Measurements from ENCODE around the gene MBD5. TPM values are rescaled to one million over a fixed set of nuclear protein-coding genes. Genes with fewer than 3 reads are reported as not detected.

The MBD5 gene
- total RNA-seq, 1 experiment from 2014 or later: 7.0 TPM

DNA sequence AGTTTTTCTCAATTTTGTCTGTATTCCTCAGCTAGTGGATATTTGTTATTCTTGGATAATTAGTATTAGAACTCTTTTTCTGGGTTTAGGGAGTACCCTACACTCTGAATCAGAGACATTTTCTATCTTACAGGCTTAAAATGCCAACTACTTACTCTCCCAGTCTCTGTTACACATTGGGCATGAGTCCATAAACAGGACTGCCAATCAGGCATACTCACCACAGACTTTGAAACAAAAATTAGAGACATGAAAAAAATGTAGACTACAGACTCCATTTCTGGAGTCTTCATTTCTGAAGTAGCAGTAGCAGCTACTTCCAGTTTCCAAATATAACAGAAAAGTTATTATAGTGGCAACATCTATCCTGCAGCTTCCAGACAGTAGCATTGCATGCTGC, 279.7 kb downstream of the MBD5 start:
- DNase-seq: no peak
- Histone ChIP-seq H3K4me3 (ENCODE audit: insufficient read depth, low read depth, low read length) (no peak overlapping the region), H3K36me3 (replicated peaks; ENCODE audit: control insufficient read depth, insufficient read depth, low read length) (no peaks in the 10 kb centered on the region), H3K27me3 (ENCODE audit: control insufficient read depth, insufficient read depth, low read length) (no peaks in the 10 kb centered on the region)

DNA sequence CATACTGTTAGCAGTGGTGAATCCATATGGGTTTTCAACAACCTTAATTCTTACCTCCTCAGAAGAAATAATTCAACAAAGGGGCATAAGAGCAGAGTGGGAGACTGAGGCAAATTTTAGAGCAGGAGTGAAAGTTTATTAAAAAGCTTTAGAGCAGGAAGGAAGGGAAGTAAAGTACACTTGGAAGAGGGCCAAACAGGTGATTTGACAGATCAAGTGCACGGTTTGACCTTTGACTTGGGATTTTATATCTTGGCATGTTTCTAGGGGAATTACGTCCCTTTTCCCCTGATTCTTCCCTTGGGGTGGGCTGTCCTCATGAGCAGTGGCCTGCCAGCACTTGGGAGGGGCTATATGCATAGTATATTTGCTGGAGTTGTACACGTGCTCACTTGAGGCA, 280.5 kb downstream of the MBD5 start:
- no peaks in the 10 kb centered on the region for H3K36me3 ChIP-seq (replicated peaks; ENCODE audit: control insufficient read depth, insufficient read depth, low read length)
- H3K4me3 ChIP-seq (ENCODE audit: insufficient read depth, low read depth, low read length): no peak overlapping the region
- H3K27me3 ChIP-seq (ENCODE audit: control insufficient read depth, insufficient read depth, low read length): no peaks in the 10 kb centered on the region
- no peak for DNase-seq

DNA sequence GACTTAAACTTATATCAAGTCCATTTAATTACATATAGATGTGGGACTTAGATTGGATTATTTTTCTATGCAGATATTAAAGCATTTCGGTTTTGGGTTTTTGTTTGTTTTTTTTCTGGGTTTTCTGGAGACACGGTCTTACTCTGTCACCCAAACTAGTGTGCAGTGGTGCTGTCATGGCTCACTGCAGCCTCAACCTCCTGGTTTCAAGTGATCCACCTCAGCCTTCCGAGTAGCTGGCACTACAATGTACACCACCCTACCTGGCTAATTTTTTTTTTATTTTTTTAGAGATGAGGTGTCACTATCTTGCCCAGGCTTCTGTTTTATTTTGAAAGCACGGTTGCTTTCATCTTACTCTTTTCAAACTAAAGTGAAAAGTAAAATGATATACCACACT, 281.6 kb downstream of the MBD5 start:
- Histone ChIP-seq H3K4me3 (ENCODE audit: insufficient read depth, low read depth, low read length) (no peak overlapping the region), H3K27me3 (ENCODE audit: control insufficient read depth, insufficient read depth, low read length) (no peaks in the 10 kb centered on the region), H3K36me3 (replicated peaks; ENCODE audit: control insufficient read depth, insufficient read depth, low read length) (no peaks in the 10 kb centered on the region)
- no peak for DNase-seq

DNA sequence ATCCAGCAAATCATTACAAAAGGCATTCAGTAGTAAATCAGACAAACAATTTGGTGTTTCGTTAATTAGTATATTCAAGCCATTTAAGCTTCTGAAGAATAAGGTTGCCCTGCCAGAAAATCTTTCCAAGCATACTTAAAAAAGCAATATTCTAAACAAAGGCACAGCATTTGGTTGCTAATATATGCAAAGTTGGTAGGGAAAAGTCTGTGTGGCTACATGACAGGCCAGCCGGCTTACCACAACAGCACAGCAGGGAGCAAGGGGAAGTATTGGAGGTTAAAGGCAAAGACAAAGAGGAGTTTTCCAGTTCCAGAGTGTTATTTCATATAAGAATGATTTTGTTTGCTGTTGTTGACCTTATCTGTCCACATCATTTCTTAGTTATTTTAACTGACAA, 282.3 kb downstream of the MBD5 start:
- H3K27me3 ChIP-seq (ENCODE audit: control insufficient read depth, insufficient read depth, low read length): no peaks in the 10 kb centered on the region
- H3K4me3 ChIP-seq (ENCODE audit: insufficient read depth, low read depth, low read length): no peak overlapping the region
- H3K36me3 ChIP-seq (replicated peaks; ENCODE audit: control insufficient read depth, insufficient read depth, low read length): no peaks in the 10 kb centered on the region
- peak; percentile 59 for DNase-seq

DNA sequence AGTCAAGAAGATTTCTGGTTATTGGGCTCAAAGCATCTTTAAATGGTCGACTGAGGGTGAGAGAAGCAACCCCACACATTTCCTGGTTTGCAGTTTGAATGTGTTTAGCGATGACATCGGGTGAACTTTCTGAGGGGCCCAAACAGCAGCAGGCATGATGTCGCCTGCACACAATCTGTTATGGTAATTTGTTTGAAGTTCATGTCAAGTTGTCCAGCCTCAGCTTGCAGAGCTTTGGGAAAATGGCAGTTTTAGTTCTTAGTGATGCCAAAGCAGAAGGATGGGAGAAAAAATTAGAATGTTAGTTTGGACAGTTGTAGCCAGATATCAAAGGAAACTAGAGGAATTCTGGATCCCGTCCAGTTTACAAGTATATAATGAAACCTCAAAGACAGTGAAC, 284.6 kb downstream of the MBD5 start:
- no peak for DNase-seq
- Histone ChIP-seq H3K27me3 (ENCODE audit: control insufficient read depth, insufficient read depth, low read length) (no peaks in the 10 kb centered on the region), H3K36me3 (replicated peaks; ENCODE audit: control insufficient read depth, insufficient read depth, low read length) (no peaks in the 10 kb centered on the region), H3K4me3 (ENCODE audit: insufficient read depth, low read depth, low read length) (no peak overlapping the region)

DNA sequence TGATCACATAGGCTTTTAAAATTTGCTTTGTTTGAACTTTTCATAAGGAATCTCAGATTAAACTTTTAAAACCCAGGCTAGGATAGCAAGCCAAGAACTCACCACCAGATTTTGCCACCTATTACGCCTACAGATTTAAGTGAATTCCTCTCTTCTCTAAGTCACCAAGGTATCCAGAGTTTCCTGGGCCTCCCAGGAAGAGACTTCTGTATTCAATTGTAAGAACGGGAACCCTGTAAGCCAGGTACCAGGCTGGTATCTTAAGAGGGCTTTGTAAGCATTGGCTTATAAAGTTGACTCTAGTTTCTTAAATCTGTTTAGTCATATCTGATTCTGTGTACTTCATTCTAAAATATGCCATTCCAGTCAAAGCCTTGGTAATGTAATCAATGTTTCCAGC, 285.1 kb downstream of the MBD5 start:
- DNase-seq: peak; percentile 9
- Histone ChIP-seq H3K36me3 (replicated peaks; ENCODE audit: control insufficient read depth, insufficient read depth, low read length) (no peaks in the 10 kb centered on the region), H3K27me3 (ENCODE audit: control insufficient read depth, insufficient read depth, low read length) (no peaks in the 10 kb centered on the region)

DNA sequence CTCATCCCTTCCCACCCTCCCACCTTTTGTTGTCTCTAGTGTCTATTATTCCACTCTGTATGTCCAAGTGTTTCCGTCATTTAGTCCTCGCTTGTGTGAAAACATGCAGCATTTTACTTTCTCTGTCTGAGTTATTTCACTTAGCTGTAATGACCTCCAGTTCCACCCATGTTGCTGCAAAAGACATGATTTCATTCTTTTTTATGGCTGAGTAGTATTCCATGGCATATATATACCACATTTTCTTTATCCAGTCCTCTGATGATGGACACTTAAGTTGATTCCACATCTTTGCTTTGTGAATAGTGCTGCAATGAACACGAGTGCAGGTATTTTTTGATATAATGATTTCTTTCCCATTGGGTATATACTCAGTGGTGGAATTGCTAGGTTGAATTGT, 296.7 kb downstream of the MBD5 start:
- Histone ChIP-seq H3K27me3 (ENCODE audit: control insufficient read depth, insufficient read depth, low read length) (no peaks in the 10 kb centered on the region), H3K4me3 (ENCODE audit: insufficient read depth, low read depth, low read length) (no peak overlapping the region), H3K36me3 (replicated peaks; ENCODE audit: control insufficient read depth, insufficient read depth, low read length) (no peaks in the 10 kb centered on the region)
- no peak for DNase-seq

More for the DNA sequence above, 285.1 kb downstream of the MBD5 start:
- H3K4me3 ChIP-seq (ENCODE audit: insufficient read depth, low read depth, low read length): no peak overlapping the region

DNA sequence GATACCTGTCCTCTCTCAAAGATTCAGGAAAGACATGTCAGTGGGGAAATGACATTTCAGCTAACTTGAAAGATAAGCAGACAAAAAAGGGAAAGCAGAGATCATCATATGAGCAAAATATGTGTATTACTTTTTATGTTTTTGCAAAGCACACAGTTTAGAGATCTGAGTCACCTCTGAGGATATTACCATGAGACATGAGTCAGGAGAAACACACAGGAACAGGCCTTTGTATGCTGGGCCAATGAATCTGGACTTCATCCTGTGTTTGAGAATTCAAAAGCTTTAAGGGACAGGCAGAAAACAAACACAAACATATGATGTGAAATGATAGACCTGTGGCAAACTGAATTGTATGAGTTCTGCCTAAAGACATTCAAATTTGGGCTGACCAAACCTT, 317.6 kb downstream of the MBD5 start:
- Histone ChIP-seq H3K27me3 (ENCODE audit: control insufficient read depth, insufficient read depth, low read length) (no peaks in the 10 kb centered on the region), H3K4me3 (ENCODE audit: insufficient read depth, low read depth, low read length) (no peak overlapping the region), H3K36me3 (replicated peaks; ENCODE audit: control insufficient read depth, insufficient read depth, low read length) (no peaks in the 10 kb centered on the region)
- DNase-seq: no peak

DNA sequence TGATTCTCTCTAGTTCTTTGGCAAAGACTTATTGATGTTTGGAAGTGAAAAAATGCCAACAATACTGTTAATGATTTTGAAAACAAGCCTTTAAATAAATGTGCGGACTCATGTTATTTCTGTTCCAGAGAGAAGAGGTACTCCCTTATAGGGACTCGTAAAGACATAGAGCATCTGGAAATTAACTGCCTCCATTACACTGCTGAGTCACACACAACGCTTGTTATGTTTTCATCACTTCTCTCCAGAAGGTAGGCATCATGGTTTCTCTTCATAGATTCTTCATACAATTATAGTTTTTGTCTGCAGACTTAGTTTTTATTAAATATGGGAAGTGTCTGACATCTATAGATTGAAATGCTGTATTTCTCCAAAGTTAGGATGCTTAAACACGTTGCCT, 321.2 kb downstream of the MBD5 start:
- Histone ChIP-seq H3K27me3 (ENCODE audit: control insufficient read depth, insufficient read depth, low read length) (no peaks in the 10 kb centered on the region), H3K36me3 (replicated peaks; ENCODE audit: control insufficient read depth, insufficient read depth, low read length) (no peaks in the 10 kb centered on the region), H3K4me3 (ENCODE audit: insufficient read depth, low read depth, low read length) (no peak overlapping the region)
- DNase-seq: no peak

DNA sequence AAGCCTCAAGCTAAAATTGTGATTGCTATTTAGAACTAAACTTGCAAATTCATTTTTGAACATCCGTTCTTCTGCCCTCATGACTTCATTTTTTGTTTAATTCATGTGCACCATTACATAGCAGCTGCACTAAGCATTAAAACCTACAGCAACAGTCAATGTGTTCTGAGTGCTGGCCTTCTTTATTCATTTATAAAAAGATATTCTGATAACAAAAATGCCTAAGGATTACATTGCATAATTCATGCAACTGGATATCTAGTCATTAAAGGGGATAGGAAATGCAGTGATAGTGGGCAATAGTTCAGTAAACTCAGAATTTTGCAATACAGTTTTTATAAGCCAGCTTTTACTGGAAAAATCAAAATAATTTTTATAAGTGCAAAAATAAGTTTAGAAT, 329.3 kb downstream of the MBD5 start:
- no peak for DNase-seq
- Histone ChIP-seq H3K36me3 (replicated peaks; ENCODE audit: control insufficient read depth, insufficient read depth, low read length) (no peaks in the 10 kb centered on the region), H3K4me3 (ENCODE audit: insufficient read depth, low read depth, low read length) (no peak overlapping the region), H3K27me3 (ENCODE audit: control insufficient read depth, insufficient read depth, low read length) (no peaks in the 10 kb centered on the region)

DNA sequence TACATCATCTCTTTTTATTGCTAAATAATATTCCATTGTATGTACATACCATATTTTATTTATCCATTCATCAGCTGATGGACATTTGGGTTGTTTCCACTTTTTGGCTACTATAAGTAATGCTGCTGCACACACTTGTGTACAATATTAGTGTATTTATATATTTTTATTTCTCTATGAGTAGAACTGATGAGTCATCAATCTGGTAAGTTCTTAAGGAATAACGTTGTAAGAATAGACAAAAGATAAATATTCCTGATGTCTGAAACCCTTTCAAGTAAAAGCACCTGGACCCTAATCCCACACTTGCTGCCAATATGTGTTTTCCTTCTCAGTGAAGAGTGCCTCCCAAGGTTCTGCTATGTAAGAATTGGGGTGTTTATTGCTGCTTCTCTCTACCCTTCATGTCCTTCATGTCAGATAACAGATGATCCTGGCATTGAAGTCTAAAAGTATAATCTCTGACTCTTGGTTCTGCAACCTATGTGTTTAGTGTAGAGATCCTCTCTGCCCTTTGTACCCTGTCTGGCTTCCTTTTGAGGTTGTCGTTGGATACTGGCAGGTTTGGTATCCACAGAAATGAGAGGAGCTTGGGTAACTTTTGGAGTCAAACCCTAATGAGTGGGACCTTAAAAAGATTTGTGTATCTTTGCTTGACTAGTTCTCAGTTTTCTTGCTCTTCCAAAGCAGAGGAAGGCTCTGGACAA, 330.7 kb downstream of the MBD5 start:
- no peaks in the 10 kb centered on the region for H3K27me3 ChIP-seq (ENCODE audit: control insufficient read depth, insufficient read depth, low read length)
- no peak for DNase-seq
- no peak overlapping the region for H3K4me3 ChIP-seq (ENCODE audit: insufficient read depth, low read depth, low read length)
- no peaks in the 10 kb centered on the region for H3K36me3 ChIP-seq (replicated peaks; ENCODE audit: control insufficient read depth, insufficient read depth, low read length)

DNA sequence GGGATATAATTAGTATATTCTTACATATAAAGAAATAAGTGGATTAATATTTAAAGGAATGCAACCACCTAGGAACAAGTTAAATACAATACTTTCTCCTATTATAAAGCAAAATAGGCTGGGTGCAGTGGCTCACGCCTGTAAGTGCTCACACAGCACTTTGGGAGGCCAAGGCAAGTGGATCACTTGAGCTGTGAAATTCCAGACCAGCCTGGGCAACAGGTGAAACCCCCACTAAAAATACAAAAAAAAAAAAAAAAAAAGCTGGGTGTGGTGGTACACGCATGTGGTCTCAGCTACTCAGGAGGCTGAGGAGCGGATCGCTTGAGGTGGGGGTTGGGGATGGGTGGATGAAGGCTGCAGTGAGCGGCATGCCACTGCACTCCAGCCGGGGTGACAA, 337.5 kb downstream of the MBD5 start:
- Histone ChIP-seq H3K4me3 (ENCODE audit: insufficient read depth, low read depth, low read length) (no peak overlapping the region), H3K27me3 (ENCODE audit: control insufficient read depth, insufficient read depth, low read length) (no peaks in the 10 kb centered on the region), H3K36me3 (replicated peaks; ENCODE audit: control insufficient read depth, insufficient read depth, low read length) (no peaks in the 10 kb centered on the region)
- DNase-seq: no peak

DNA sequence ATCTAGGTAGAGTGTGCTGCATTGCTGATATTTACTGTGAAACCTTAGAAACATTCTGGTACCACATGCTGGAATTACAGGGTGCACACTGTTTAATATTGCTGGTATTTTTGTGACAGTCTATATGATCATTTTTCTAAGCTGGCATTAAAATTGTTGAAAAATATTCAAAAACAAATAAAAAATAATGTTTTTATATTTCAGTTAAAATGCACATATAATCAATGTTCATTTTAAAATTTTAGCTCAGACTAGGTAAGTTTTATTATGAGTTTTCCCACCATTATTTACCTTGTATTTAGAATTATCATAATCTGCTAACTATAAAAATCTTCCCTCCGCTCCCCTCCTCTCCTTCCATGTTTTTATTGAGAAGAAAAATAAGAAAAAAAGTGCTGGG, 339.8 kb downstream of the MBD5 start:
- H3K36me3 ChIP-seq (replicated peaks; ENCODE audit: control insufficient read depth, insufficient read depth, low read length): no peaks in the 10 kb centered on the region
- DNase-seq: no peak
- no peak overlapping the region for H3K4me3 ChIP-seq (ENCODE audit: insufficient read depth, low read depth, low read length)
- no peaks in the 10 kb centered on the region for H3K27me3 ChIP-seq (ENCODE audit: control insufficient read depth, insufficient read depth, low read length)

DNA sequence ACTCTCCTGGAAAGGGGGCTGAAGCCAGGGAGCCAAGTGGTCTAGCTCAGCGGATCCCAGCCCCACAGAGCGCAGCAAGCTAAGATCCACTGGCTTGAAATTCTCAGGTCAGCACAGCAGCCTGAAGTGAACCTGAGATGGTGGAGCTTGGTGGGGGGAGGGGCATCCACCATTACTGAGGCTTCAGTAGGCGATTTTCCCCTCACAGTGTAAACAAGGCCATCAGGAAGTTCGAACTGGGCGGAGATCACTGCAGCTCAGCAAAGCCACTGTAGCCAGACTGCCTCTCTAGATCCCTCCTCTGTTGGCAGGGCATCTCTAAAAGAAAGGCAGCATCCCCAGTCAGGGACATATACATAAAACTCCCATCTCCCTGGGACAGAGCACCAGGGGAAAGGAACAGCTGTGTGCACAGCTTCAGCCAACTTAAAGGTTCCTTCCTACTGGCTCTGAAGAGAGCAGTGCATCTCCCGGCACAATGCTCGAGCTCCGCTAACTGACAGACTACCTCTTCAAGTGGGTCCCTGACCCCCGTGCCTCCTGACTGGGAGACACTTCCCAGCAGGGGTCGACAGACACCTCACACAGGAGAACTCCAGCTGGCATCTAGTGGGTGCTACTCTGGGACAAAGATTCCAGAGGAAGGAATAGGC, 341.4 kb downstream of the MBD5 start:
- no peak overlapping the region for H3K4me3 ChIP-seq (ENCODE audit: insufficient read depth, low read depth, low read length)
- DNase-seq: no peak
- no peaks in the 10 kb centered on the region for H3K36me3 ChIP-seq (replicated peaks; ENCODE audit: control insufficient read depth, insufficient read depth, low read length)
- no peaks in the 10 kb centered on the region for H3K27me3 ChIP-seq (ENCODE audit: control insufficient read depth, insufficient read depth, low read length)

DNA sequence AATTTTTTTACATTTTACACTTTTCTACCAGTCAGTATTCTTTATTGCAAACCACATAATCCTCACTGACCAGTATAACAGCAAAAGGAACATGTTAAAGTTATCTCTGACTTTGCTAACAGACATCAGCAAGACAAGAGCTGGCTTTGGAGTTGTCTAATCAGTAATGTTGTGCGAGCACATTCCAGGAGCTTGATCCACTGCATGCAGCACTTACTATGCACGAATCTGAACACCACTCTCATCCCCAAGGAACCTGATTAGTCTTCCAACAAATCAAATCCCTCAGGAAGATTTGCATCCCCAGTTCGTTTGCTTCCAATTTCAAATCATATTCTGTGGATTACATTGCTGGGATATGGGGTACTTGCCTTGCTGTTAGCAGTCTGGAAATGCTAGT, 354.3 kb downstream of the MBD5 start:
- no peaks in the 10 kb centered on the region for H3K27me3 ChIP-seq (ENCODE audit: control insufficient read depth, insufficient read depth, low read length)
- H3K4me3 ChIP-seq (ENCODE audit: insufficient read depth, low read depth, low read length): no peak overlapping the region
- DNase-seq: no peak
- H3K36me3 ChIP-seq (replicated peaks; ENCODE audit: control insufficient read depth, insufficient read depth, low read length): no peaks in the 10 kb centered on the region
